ENCODE data around the gene SLC15A4.
A peak's percentile ranks its signal among the peaks of the same experiment; 100 is the strongest.

The SLC15A4 gene

GRCh38 chr12:128827724-128828123 lies 4.0 kb upstream of the SLC15A4 start:
- no peak for TF ChIP-seq CTCF (IDR thresholded peaks at IDR 0.05; ENCODE audit: insufficient read depth, low read length, missing control alignments)
- ChIA-PET CTCF (no interaction called here), POLR2A (no interaction called here)
- no peak for DNase-seq (ENCODE audit: low read depth, low spot score)
- H3K4me3 ChIP-seq (ENCODE audit: low read depth, low read length): no peak overlapping the region

- no peak overlapping the region for H3K4me3 ChIP-seq (ENCODE audit: low read depth, low read length)
- POLR2A ChIA-PET: interaction anchor here (2.5 kb wide), 1 partner anchor 15 kb away, joined by 10 read pairs; no protein-coding TSS in a partner anchor
- DNase-seq (ENCODE audit: low read depth, low spot score): no peak
- CTCF ChIA-PET: no interaction called here
- no peak for TF ChIP-seq CTCF (IDR thresholded peaks at IDR 0.05; ENCODE audit: insufficient read depth, low read length, missing control alignments)
Measured at GRCh38 chr12:128825835-128826234, 2.1 kb upstream of the SLC15A4 start.

GRCh38 chr12:128823216-128823915 lies 392 bp downstream of the SLC15A4 start:
- H3K4me3 ChIP-seq (ENCODE audit: low read depth, low read length): peak overlapping the region; percentile 94
- ChIA-PET CTCF (no interaction called here), POLR2A (interaction anchor here (0.7 to 2.5 kb wide), 5 partner anchors 8 to 70 kb away, joined by 3 to 10 read pairs (median 3); no protein-coding TSS in a partner anchor)
- no peak for DNase-seq (ENCODE audit: low read depth, low spot score)
- no peak for TF ChIP-seq CTCF (IDR thresholded peaks at IDR 0.05; ENCODE audit: insufficient read depth, low read length, missing control alignments)

GRCh38 chr12:128820723-128821432 lies 2.9 kb downstream of the SLC15A4 start:
- TF ChIP-seq CTCF (IDR thresholded peaks at IDR 0.05; ENCODE audit: insufficient read depth, low read length, missing control alignments): no peak
- no peak for DNase-seq (ENCODE audit: low read depth, low spot score)
- ChIA-PET POLR2A (no interaction called here), CTCF (no interaction called here)
- no peak overlapping the region for H3K4me3 ChIP-seq (ENCODE audit: low read depth, low read length)

GRCh38 chr12:128820253-128820652 lies 3.5 kb downstream of the SLC15A4 start:
- POLR2A ChIA-PET: no interaction called here
- H3K4me3 ChIP-seq (ENCODE audit: low read depth, low read length): no peak overlapping the region
- TF ChIP-seq CTCF (IDR thresholded peaks at IDR 0.05; ENCODE audit: insufficient read depth, low read length, missing control alignments): no peak
- CTCF ChIA-PET: interaction anchor here (1.6 kb wide), 1 partner anchor 38 kb away, joined by 7 read pairs; no protein-coding TSS in a partner anchor
- DNase-seq (ENCODE audit: low read depth, low spot score): no peak
